HG03039 (cell line): Measurements from ENCODE around the gene ALPP.

ENCODE experiments used
- ATAC-seq: cut with Tn5 transposase; IDR thresholded peaks from one replicate; pipeline ENCODE4 v1.9.1; 2021; ENCODE audit warnings: mild to moderate bottlenecking, moderate library complexity; ENCODE audit not compliant: unreplicated experiment

Gene ALPP

DNA sequence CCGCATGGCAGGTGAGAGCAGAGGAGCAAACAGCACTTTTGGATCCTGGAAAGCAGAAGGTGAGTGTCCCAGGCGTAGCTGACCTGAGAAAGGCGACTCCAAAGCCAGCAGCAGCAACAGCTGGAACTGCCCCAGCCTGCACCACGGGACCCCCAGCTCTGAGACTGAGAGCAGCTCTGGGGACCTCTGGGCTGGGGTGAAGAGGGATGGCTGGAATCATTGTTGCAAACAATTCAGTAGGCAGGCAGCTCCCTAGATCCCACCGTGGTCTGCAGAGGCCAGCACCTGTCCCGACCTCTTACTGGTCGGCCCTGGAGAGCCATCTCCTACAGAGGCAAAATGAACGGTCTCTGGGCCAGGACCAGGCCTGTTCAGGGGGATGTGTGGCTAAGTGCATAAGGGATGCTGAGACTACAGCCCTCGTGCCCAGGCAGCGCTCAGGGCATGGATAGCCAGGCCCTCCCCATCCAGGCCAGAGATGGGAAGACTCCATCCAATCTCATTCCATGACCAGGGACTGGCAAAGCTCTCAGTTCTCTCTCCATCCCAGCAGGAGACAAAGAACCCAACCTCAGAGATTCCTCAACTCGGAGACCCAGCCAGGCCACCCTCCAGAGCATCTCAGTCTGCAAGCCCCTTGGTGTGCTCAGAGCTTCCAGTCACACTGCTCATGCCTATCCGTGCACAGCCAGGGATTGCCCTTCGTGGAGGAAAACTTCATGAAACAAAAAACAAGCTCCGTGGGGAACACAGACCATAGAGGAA lies 38.2 kb upstream of the ALPP start:
- ATAC-seq = no peak

DNA sequence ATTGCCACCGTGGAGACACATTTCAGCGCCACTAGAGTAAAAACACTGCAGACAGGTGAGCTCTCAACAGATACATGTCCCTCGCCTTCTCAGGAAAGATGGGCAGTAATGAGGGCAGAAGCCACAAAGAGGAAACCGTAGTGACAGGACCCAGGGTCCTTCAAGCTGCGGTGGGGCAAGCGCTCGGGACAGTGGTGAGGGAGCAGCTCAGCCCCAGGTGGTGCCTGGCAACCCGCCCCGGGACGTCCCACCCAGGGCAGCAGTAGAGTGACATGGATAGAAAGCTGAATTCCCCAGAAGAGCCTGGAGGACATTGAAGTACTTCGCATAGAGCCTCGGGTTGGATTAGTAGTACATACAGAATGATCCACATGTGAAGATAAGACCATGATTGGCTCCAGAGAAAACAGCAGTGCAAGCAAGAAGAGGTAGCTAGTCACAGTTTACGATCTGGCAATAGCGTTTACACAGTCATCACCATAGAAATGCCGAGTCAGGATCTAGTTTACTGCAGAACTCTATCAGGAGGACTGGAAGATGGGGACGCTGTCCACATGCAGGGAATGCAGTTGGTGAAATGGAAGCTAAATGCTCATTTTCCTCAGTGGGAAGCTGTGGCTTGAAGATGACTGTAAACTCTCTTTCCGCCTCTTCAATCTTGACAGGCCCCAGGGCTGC lies 37.4 kb upstream of the ALPP start:
- no peak for ATAC-seq

DNA sequence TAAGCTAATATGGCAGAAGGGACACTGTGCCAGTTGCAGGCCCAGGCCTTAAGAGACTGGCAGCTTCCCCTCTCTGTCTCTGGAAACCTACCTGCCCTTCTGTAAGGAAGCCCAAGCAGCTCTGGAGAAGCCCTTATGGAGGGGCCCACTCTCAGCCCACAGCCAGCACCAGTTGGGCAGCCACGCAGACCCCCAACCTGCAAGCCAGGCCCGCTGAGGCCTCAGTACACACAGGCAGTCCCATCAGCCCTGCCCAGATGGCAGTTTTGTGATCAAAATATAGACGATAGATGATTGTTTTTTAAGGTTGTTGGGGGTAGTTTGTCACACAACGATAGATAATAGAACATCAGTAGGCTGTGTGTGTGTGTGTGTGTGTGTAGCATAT lies 36.8 kb upstream of the ALPP start:
- no peak for ATAC-seq

DNA sequence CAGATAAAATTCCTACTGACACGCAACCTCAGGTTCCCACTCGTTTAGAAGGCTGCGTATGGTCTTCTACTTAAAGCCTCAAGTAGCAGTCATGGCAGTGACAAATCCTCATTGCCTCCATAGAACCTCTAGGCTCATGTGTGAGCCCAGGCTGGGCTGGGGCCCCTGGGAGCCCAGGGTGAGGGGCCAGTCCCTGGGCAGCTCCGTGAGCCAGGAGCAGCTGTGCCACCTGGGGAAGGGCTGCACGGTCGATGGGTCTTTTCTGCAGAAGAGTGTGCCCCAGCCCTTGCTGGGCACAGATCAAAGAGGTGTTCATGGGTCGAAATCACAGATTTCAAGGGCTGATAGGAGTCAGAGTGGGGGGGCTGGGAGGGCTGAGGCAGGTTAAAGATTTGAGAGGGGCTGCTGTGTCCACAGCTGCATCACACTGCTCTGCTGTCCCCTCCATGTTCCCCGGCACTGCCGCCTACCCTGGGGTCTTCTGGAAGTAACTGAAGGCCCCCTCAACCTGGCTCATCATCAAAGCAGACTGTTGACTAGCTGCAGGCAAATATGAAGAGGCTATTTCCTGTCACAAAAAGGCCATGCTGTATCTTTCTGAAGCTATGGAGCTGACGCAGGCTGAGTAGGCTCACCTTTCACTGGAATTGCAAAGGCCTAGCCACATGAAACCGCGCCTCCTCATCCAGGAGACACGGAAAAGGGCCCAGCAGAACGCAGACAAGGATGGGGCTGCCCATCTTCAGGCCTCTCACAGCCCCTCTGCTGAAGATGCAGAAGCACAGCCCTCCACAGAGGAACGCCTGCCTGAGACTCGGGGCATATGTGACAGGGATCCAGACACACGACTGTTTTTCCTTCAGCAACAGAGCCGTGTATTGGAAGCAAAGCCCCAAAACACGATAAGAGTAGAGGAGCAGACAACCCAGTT lies 35.7 kb upstream of the ALPP start:
- ATAC-seq = no peak

GRCh38 chr2:232343821-232344220 lies 34.7 kb upstream of the ALPP start:
- no peak for ATAC-seq

GRCh38 chr2:232345251-232345650 lies 33.3 kb upstream of the ALPP start:
- ATAC-seq = no peak

GRCh38 chr2:232347369-232347768 lies 31.2 kb upstream of the ALPP start:
- no peak for ATAC-seq

DNA sequence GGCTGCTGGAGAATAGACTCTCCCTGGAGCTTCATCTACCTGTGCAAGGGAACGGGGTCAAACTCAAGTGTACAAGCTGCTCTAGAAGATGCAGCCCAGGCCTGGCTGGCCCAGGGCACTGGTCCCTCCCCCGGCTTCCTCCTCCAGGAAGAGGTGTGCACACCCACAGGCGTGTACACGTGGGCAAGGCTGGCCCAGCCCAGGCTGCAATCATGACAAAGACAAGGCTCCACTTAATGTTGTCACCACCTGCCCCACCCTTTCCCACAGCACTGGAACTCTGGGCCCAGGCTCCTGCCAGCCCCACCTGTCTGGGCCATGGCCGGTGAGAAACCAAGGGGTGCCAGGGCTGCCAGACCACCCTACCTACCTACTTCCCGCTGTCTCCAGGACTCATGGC lies 29.6 kb upstream of the ALPP start:
- no peak for ATAC-seq

DNA sequence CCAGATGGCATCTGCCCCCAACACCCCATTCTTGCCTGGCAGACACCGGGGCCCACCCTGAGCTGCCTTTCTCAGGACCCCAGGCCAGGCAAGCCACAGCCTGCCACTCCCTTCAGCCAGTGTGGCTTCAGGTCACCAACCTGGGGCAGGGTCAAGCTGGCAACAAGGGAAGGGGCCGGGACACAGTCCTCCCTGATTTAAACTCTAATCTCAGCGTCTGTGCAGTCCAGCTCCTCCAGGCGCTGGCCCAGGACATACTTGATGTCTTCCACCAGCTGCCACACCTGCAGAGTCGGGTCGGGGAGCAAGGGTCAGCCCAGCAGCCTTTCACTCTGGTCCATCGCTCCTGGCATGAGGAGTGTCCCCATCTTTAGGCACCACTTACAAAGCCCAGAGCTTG lies 29.0 kb upstream of the ALPP start:
- no peak for ATAC-seq

DNA sequence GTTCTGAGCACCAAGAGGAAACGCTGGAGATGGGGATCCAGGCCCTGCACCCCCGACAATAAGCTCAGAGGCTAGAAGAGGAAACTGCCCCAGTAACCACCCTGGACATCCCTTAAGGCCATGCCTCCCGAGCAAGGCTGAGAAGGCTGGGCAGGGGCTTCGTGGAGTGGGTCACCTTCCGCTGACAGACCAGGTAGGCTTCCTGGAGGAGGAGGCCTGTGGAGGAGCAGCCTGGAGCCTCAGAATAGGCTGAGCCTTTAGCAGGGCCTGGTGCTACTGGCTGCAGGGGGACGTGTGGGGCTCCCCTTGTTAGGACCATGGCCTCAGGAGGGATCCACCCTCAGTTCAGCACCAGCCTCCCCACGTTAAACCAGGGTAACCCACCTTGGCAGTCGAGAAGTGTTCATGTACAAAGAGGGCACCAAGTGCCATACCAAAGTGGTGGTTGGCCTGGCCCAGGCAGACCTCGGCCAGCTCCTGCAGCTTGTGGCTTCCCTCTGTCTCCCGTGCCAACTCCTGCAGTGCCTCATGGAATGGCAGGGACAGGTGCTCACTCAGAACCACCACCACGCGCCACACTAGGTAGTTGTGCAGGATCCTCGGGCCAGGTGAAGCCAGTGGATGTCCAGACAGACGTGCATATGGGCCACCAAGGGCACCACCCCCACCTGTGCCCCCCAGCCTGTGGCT lies 28.5 kb upstream of the ALPP start:
- ATAC-seq = no peak

DNA sequence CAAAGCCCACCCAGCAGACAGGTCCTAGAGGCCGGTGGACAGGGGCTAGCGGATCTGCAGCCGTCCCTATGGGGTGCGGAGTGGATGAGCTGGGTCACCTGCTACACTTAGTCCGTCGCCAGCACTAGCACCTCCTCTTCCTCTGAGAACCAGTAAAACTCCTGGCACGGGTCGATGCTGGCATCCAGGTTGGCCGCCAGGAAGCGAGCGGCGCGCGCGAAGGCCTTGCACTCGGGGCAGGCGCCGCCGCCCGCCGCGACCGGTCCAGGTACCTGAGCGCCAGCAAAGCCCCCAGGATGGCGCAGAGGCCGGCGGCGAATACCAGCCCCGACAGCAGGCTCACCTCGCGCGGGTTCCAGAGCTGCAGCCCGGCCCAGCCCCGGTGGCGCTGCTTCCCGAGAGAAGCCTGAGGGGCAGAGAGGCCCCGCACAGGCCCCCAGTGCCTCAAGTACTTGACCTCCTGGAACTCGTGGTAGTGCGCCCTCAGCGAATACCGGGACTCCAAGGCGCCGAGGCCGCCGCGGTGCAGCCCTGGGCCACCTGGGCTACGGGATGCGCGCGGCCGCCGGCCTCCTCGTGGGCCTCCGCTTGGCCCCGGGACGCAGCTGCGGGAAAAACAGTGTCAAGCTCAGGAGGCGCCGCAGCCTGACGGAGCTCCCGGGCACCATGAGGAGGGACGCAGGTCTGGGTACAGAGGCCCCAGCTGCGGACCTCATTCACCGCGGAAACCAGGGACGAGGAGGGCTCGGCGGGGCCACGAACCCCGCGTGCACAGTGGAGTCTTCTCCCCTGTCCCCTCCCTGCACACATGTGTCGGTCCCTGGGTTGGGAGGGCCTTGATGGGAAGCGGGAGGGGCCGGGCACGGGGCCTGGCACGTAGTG lies 27.5 kb upstream of the ALPP start:
- ATAC-seq = no peak

- ATAC-seq = no peak
Measured at GRCh38 chr2:232351686-232352510, 26.7 kb upstream of the ALPP start.

- ATAC-seq = no peak
Measured at GRCh38 chr2:232352511-232353091, 25.9 kb upstream of the ALPP start.

DNA sequence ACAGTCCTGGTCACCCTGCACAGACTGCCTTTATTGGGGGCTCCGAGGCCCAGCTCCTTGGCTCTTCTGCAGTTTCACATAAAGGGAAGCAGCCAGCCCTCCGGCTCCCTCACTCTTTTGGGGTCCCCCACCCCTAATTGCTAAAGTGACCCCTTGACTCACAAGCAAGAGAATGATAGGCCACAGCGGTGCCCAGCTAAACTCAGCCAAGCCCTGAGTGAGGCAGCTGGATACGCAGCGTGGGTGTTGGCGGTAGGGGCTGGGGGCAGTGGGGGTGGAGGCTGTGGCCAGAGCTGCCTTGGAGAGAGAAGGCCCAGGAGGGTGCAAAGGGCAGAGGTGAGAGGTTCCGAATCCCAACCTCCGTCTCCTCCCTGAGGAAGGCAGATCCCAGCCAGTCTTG lies 25.5 kb upstream of the ALPP start:
- ATAC-seq = no peak

DNA sequence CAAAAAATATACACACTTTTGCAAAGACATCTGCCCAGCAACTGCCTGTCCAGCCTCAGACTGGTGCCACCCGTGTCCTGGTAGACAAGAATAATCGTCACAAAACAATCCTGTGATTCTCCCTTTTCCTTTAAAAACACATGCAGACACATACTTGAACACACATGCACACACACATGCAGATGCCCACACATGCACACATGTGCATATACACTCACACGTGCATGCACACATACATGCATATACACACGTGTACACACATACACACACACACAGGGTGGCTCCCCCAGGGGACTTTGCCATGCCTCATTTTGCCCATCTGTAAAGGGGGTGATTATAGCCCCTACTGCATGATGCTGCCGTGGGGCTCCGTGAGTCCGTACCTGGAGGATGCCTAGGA lies 24.9 kb upstream of the ALPP start:
- ATAC-seq = no peak

GRCh38 chr2:232354069-232354468 lies 24.5 kb upstream of the ALPP start:
- no peak for ATAC-seq

DNA sequence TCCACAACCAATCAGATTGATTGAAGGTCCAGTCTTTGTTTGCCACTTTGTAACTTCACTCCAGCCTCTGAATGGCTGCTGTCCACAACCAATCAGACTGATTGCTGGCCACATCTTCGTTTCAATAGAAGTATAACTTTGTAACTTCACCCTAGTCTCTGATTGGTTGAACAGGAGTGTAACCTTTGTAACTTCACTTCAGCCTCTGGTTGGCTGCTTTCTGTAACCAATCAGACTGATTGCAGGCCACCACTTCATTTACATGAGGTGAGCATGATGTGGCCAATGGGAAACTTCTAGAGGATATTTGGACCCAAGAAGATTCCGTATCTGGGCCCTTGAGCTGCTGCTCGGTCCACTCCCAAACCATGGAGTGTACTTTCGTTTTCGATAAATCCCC lies 16.9 kb upstream of the ALPP start:
- ATAC-seq = no peak

- ATAC-seq = no peak
Measured at GRCh38 chr2:232362174-232362900, 16.2 kb upstream of the ALPP start.
